GM13977 (cell line): ENCODE data around the gene TNNT3.

Experiments used
- DNase-seq: peaks from one replicate; pipeline ENCODE4 v3.0.0; 2012; ENCODE audit warnings: low spot score
- in situ Hi-C: fragments of 300-500 bp; cut with MboI; formaldehyde crosslinking; loops from one replicate; pipeline ENCODE4 v1.12.0; 2022; ENCODE audit warnings: low sequenced_read_pairs, low pct_unique_long_range_greater_than_20kb, mixed read lengths, inconsistent platforms; ENCODE audit not compliant: unreplicated experiment
- TF ChIP-seq, protein P1 (sequence below): IDR thresholded peaks from 2 replicates; pipeline ENCODE4 v1.5.1; 2012; ENCODE audit warnings: mild to moderate bottlenecking, control low read depth; ENCODE audit not compliant: insufficient read depth; ENCODE audit errors: extremely low read depth, missing control alignments

The TNNT3 gene

DNA sequence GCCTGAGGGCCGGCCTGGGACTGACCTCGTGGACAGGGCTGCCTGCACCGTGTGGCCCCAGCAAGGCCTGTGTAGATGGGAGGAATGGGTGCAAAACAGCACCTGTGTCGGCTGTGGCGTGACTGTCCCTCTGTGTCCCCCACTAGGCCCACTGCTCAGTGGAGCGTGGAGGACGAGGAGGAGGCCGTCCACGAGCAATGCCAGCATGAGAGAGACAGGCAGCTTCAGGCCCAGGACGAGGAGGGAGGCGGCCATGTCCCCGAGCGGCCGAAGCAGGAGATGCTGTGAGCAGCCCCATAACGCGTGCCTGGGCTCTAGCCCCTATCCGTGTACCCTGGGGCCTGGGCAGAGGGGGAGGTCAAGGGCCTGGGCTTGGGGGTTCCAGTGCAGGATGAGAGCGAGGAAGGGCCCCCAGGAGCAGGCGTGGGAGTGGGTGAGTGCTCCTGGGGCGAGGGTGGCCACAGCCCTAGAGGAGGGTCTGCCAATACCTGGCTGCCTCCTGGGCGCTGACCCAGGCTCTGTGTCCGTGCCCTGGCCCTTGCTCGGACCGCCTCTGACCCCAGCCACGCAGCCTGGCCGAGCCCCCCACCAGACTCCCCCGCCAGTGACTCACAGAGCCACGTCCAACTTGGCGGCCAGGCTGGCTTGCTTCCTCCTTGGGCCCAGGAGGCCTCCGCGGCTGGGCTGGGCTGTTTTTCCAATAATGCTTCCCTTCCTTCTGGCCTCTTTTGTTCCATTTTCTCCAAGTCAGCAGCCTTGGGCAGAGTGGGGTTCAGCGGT, 39.4 kb upstream of the TNNT3 start:
- in situ Hi-C loops, result no loop called here
- DNase-seq, result no peak

DNA sequence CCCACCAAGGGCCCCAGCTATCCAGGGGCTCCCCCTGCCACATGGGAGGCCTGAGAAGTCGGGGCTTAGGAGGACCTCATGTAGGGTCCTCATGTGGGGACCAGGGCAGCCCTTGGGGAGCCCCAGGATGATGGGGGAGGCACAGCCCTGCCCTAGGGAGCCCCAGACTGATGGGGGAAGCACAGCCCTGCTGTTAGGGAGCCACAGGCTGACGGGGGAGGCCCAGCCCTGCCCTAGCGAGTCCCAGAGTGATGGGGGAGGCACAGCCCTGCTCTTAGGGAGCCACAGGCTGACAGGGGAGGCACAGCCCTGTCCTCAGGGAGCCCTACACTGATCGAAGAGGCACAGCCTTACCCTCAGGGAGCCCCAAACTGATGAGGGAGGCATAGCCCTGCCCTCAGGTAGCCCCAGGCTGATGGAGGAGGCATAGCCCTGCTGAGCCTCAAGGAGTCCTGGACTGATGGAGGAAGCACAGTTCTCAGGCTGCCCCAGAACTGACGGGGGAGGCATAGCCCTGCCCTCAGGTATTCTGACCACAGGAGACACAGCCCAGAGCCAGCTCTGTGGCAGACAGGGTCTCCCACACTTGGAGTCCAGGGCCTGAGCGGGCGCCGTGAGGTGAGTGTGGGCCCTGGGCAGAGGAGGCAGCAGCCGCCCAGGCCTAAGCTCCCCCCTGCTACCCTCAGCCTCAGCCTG, 38.6 kb upstream of the TNNT3 start:
- TF ChIP-seq, protein P1, sequence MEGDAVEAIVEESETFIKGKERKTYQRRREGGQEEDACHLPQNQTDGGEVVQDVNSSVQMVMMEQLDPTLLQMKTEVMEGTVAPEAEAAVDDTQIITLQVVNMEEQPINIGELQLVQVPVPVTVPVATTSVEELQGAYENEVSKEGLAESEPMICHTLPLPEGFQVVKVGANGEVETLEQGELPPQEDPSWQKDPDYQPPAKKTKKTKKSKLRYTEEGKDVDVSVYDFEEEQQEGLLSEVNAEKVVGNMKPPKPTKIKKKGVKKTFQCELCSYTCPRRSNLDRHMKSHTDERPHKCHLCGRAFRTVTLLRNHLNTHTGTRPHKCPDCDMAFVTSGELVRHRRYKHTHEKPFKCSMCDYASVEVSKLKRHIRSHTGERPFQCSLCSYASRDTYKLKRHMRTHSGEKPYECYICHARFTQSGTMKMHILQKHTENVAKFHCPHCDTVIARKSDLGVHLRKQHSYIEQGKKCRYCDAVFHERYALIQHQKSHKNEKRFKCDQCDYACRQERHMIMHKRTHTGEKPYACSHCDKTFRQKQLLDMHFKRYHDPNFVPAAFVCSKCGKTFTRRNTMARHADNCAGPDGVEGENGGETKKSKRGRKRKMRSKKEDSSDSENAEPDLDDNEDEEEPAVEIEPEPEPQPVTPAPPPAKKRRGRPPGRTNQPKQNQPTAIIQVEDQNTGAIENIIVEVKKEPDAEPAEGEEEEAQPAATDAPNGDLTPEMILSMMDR, result no peak
- in situ Hi-C loops, result no loop called here
- DNase-seq, result no peak

More for the DNA sequence above, 39.4 kb upstream of the TNNT3 start:
- TF ChIP-seq, protein P1, result no peak

DNA sequence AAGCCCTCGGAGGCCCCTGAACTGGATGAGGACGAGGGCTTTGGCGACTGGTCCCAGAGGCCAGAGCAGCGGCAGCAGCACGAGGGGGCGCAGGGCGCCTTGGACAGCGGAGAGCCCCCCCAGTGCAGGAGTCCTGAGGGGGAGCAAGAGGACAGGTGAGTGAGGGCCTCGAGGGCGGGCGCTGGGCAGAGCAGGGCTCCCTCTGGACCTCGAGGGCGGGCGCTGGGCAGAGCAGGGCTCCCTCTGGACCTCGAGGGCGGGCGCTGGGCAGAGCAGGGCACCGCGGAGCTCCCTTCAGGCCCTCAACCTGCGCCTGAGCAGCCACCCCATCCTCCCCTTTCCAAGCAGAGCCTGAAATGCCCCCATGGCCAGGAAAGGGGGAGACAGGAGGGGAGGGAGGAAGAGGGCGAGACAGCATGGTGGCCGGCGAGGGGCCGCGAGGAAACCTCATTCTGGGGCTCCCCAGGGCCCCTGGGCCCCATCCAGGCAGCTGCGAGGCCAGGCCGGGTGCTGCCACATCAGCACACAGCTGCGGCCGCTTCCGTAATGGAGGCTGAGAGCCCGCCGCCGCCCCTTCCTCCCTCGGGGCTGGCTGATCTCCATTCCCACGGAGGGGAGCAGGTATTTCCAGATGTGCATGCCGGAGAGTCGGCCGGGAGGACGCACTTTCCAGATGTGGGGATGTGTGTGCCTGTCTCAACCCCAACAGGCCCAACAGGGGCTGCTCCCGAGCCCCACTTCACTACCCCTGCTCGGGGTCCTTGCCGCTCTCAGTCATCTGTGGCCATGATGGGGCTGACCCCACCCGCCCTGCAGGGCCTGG, 37.9 kb upstream of the TNNT3 start:
- in situ Hi-C loops, result no loop called here
- peak; percentile 71 for DNase-seq
- TF ChIP-seq, protein P1, result no peak

DNA sequence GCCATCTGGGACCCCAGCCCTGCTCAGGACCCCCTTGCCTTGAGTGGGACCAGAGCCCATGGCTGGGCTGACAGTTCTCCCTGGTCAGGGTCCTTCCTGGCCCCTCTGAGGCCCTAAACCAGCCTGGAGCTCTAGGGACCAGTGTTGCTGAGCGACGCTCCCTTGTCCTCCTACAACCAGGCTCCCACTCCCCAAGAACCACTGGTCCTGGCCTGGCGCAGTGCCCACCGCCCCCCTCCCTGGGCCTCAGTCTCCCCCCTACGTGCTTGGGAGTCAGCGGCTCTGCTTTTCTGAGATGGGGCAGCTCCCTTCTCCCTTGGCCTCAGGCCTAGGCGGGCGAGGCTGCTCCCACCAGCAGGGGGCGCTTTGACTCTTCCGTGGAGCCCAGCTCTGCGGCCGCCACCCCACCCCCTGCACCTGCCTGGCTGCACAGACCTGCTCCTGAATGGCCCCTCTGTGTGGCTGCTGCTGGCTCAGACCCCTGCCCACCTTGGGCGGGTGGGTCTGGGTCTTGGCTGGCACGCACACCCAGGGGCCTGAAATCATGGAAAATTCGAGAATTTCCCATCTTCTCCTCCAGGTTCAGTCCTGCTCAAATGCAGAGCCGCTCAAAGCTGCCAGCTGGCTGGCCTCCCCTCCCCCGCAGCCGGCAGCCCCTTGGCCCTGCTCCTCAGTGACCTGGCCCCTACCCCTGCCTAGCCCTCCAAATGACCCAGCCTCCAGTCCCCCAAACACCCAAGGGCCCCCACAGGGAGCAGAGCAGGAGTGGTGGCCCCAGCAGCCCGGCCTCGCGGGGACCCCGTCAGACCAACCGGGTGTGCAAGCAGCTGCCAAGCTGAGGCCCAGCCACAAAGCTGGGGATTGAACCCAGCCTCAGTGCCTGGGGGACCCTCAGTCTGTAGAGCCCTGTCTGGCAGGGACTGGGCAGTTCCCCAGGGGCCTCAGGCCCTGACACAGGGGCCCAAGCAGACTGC, 37.0 kb upstream of the TNNT3 start:
- TF ChIP-seq, protein P1, result peak; percentile 97
- in situ Hi-C loops, result no loop called here
- DNase-seq, result peak; percentile 93

DNA sequence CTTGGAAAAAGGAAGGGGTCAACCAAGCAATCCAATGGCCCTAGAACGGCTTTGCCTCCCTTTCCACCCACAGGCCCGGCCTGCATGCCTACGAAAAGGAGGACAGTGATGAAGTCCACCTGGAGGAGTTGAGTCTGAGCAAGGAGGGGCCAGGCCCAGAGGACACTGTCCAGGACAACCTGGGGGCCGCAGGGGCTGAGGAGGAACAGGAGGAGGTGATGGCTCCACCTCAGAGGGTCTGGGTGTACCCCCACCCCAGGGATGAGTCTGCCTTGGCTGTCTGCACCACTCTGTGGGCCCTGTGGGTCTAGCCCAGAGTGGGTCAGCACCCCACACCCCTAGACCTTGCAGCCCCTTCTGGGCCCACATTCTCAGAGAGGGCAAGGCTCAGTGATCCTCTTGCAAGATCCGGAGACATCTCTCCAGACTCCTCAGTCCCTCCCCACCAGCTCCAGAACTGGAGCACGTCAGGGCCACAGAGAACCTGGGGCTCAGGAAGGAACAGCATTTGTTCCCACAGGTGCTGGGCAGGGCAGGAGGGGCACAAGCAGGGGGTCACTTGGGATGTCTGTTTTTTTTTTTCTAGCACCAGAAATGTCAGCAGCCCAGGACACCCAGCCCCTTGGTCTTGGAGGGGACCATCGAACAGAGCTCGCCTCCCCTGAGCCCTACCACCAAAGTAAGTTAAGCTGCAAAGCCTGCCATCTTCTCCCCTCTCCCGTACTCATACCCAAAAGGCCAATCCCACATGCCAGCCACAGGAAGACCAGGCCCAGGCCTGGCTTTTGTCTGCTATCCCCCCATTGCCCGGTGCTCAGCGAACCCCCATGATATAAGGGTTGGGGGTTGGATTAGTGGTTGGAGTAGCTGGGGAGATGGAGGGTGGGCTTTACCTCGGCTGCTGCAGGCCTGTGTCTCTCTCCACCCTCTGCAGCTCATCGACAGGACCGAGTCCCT, 35.9 kb upstream of the TNNT3 start:
- in situ Hi-C loops, result no loop called here
- TF ChIP-seq, protein P1, result no peak

More for the DNA sequence above, 35.9 kb upstream of the TNNT3 start:
- DNase-seq, result peak; percentile 12
